HG03039 (cell line): ENCODE data around the gene PHLPP1.

Source experiments
- ATAC-seq: cut with Tn5 transposase; IDR thresholded peaks from one replicate; pipeline ENCODE4 v1.9.1; 2021; ENCODE audit warnings: mild to moderate bottlenecking, moderate library complexity; ENCODE audit not compliant: unreplicated experiment

Gene PHLPP1

GRCh38 chr18:62717169-62717924 lies 2.0 kb downstream of the PHLPP1 start:
- no peak for ATAC-seq

GRCh38 chr18:62717925-62718800 lies 2.8 kb downstream of the PHLPP1 start:
- no peak for ATAC-seq

- ATAC-seq = no peak
These were observed 4.7 kb downstream of the PHLPP1 start for GRCh38 chr18:62720048-62720447.

GRCh38 chr18:62720766-62721613 lies 5.6 kb downstream of the PHLPP1 start:
- ATAC-seq = no peak

- ATAC-seq = no peak
These were observed 6.8 kb downstream of the PHLPP1 start for GRCh38 chr18:62721839-62722795.

GRCh38 chr18:62723666-62724281 lies 8.4 kb downstream of the PHLPP1 start:
- ATAC-seq = no peak

GRCh38 chr18:62725896-62726295 lies 10.6 kb downstream of the PHLPP1 start:
- no peak for ATAC-seq

GRCh38 chr18:62728254-62728653 lies 12.9 kb downstream of the PHLPP1 start:
- no peak for ATAC-seq

GRCh38 chr18:62729487-62730386 lies 14.4 kb downstream of the PHLPP1 start:
- ATAC-seq = peak; percentile 86

- ATAC-seq = no peak
These were observed 15.6 kb downstream of the PHLPP1 start for GRCh38 chr18:62730941-62731340.

GRCh38 chr18:62732617-62733016 lies 17.3 kb downstream of the PHLPP1 start:
- no peak for ATAC-seq

- ATAC-seq = no peak
These were observed 18.9 kb downstream of the PHLPP1 start for GRCh38 chr18:62734290-62734689.

- no peak for ATAC-seq
These were observed 20.0 kb downstream of the PHLPP1 start for GRCh38 chr18:62735387-62735786.

GRCh38 chr18:62736077-62736855 lies 20.9 kb downstream of the PHLPP1 start:
- ATAC-seq = no peak

GRCh38 chr18:62737241-62737873 lies 22.0 kb downstream of the PHLPP1 start:
- no peak for ATAC-seq

- no peak for ATAC-seq
These were observed 23.3 kb downstream of the PHLPP1 start for GRCh38 chr18:62738639-62739038.

- no peak for ATAC-seq
These were observed 24.6 kb downstream of the PHLPP1 start for GRCh38 chr18:62739911-62740310.
